LNCaP clone FGC (cell line): ENCODE data around the gene ARPP21.

ENCODE experiments used
- DNase-seq: peaks from one replicate; pipeline ENCODE4 v3.0.0-alpha.2; 2011; ENCODE audit warnings: low read depth
- H3K4me3 ChIP-seq: 2 replicates; pipeline ENCODE4 v1.5.1; 2011; ENCODE audit warnings: mild to moderate bottlenecking, low read depth, low read length, control low read depth
- CTCF ChIP-seq: IDR thresholded peaks from 2 replicates; pipeline ENCODE4 v1.5.1; 2012; ENCODE audit warnings: mild to moderate bottlenecking; ENCODE audit not compliant: control insufficient read depth, insufficient read depth; ENCODE audit errors: extremely low read depth

The ARPP21 gene

GRCh38 chr3:35663471-35663870 is 24.1 kb downstream of the ARPP21 start:
- TF ChIP-seq CTCF: no peak
- H3K4me3 ChIP-seq: no peak overlapping the region
- no peak for DNase-seq

GRCh38 chr3:35664460-35664919 is 25.2 kb downstream of the ARPP21 start:
- no peak for DNase-seq
- H3K4me3 ChIP-seq: no peak overlapping the region
- TF ChIP-seq CTCF: no peak

- no peak for DNase-seq
- no peak overlapping the region for H3K4me3 ChIP-seq
- no peak for TF ChIP-seq CTCF
These were observed 26.2 kb downstream of the ARPP21 start for GRCh38 chr3:35665390-35666055.

- no peak for TF ChIP-seq CTCF
- DNase-seq: no peak
- H3K4me3 ChIP-seq: no peak overlapping the region
These were observed 27.6 kb downstream of the ARPP21 start for GRCh38 chr3:35666888-35667287.

GRCh38 chr3:35670408-35670965 is 31.2 kb downstream of the ARPP21 start:
- no peak for TF ChIP-seq CTCF
- no peak for DNase-seq
- H3K4me3 ChIP-seq: no peak overlapping the region

- no peak for DNase-seq
- no peak for TF ChIP-seq CTCF
- no peak overlapping the region for H3K4me3 ChIP-seq
These were observed 32.2 kb downstream of the ARPP21 start for GRCh38 chr3:35671483-35671882.

- no peak overlapping the region for H3K4me3 ChIP-seq
- DNase-seq: no peak
- TF ChIP-seq CTCF: no peak
These were observed 33.7 kb downstream of the ARPP21 start for GRCh38 chr3:35673017-35673416.
